ENCODE measurements around the gene ARHGEF37. TPM values are rescaled to one million over a fixed set of nuclear protein-coding genes. Genes with fewer than 3 reads are reported as not detected.

ARHGEF37 gene
- total and polyA plus RNA-seq, 2 donors from 2014 or later: 6.9 to 21.8 TPM

DNA sequence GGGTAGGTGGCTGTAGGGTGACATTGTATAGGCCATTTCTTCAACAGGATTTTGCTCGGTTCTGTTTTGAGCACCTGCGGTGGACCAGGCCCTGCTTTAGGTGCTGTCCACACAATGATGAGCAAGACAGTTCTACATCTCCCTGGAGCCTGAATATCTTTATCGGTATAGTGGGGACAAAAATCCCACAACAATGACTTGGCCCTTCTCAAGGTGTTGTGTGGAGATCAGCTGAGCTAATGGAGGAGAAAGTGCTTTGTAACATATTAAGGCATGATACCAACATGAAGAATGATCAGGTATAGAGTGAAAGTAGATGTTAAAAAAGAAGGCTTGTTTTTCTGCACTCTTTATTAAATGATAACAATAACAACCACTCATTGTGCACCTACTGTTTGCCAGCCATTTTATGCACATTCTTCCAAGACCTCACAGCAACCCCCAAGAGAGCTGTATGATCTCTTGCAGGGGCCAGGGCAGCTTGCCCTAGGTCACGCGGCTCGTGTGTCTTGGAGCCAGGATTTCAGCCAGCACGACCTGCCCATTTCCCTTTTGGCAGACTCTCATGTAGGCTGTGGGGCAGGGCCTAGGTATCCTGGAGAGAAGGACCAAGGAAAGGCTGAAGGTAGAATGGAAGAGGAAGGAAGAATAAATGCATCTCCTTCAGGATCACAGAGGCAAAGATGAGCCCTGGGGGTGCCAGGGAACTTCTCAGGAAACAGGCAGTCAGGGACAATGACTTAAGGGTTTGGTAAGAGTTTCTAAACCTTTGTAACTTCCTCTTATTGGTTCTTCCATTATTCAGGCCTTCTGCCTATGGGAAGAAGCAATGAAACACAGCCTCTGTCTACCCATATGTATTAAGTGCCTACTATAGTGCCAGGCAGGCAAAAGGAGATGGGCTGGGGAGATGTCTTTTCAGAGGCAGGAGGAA, 98.8 kb downstream of the ARHGEF37 start:
- no peak for TF ChIP-seq CTCF (IDR thresholded peaks at IDR 0.05; ENCODE audit: borderline replicate concordance, extremely low read depth, insufficient read depth)
- DNase-seq: no peak
- Histone ChIP-seq H3K4me1 (ENCODE audit: control insufficient read depth in 2 of 3, insufficient read depth in 2 of 3, low read depth in 1 of 3, low read length in 3 of 3) (peaks cover 0 to 5% (median 3%) of the 10 kb centered on the region in 3 donors), H3K36me3 (ENCODE audit: control insufficient read depth in 2 of 3, insufficient read depth in 3 of 3, low read length in 3 of 3) (no peaks in the 10 kb centered on the region), H3K9ac (ENCODE audit: low read length in 3 of 3) (no peak overlapping the region), H3K27ac (ENCODE audit: low read depth in 2 of 2, low read length in 2 of 2) (no peak overlapping the region), H3K27me3 (ENCODE audit: control insufficient read depth, insufficient read depth, low read length) (no peaks in the 10 kb centered on the region), H3K9me3 (ENCODE audit: control insufficient read depth in 2 of 3, insufficient read depth in 1 of 3, low read length in 3 of 3) (no peaks in the 10 kb centered on the region), H3K4me3 (ENCODE audit: low read length in 3 of 3) (no peak overlapping the region)
- FAIRE-seq: no peak
- intact Hi-C loops (cut with DNase I): no loop called here

DNA sequence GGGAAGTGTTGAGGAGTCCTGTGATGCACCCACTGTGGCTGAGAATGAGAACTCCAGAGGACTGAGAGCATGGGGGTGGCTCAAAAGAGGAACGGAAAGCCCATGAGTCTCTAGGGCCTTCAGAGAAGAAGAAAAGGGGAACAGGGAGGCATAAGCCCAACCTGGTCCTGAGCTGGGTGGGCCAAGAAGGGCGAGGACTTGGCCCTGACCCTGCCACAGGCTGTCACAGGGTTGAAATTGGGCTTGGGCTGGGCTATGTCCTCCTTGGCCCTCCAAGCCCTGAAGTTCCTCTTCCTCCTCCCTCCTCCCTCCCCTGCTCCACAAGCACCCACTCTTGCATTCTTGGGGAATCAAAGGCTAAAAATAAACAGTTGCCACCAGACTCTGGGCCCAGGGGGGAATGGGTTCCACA, 99.5 kb downstream of the ARHGEF37 start:
- intact Hi-C loops (cut with DNase I): no loop called here
- no peak for DNase-seq
- peaks cover 0 to 2% (median 0%) of the 10 kb centered on the region in 3 donors for H3K4me1 ChIP-seq (ENCODE audit: control insufficient read depth in 2 of 3, insufficient read depth in 2 of 3, low read depth in 1 of 3, low read length in 3 of 3)
- H3K27ac ChIP-seq (ENCODE audit: low read depth in 2 of 2, low read length in 2 of 2): no peak overlapping the region
- no peak overlapping the region for H3K9ac ChIP-seq (ENCODE audit: low read length in 3 of 3)
- no peaks in the 10 kb centered on the region for H3K27me3 ChIP-seq (ENCODE audit: control insufficient read depth, insufficient read depth, low read length)
- no peaks in the 10 kb centered on the region for H3K36me3 ChIP-seq (ENCODE audit: control insufficient read depth in 2 of 3, insufficient read depth in 3 of 3, low read length in 3 of 3)
- H3K4me3 ChIP-seq (ENCODE audit: low read length in 3 of 3): no peak overlapping the region
- no peaks in the 10 kb centered on the region for H3K9me3 ChIP-seq (ENCODE audit: control insufficient read depth in 2 of 3, insufficient read depth in 1 of 3, low read length in 3 of 3)
- TF ChIP-seq CTCF (IDR thresholded peaks at IDR 0.05; ENCODE audit: borderline replicate concordance, extremely low read depth, insufficient read depth): no peak
- no peak for FAIRE-seq

GRCh38 chr5:149681252-149681651, 100.0 kb downstream of the ARHGEF37 start:
- no peak for TF ChIP-seq CTCF (IDR thresholded peaks at IDR 0.05; ENCODE audit: borderline replicate concordance, extremely low read depth, insufficient read depth)
- no peak overlapping the region for H3K27ac ChIP-seq (ENCODE audit: low read depth in 2 of 2, low read length in 2 of 2)
- H3K9ac ChIP-seq (ENCODE audit: low read length in 3 of 3): no peak overlapping the region
- FAIRE-seq (no peak), DNase-seq (no peak)
- H3K4me1 ChIP-seq (ENCODE audit: control insufficient read depth in 2 of 3, insufficient read depth in 2 of 3, low read depth in 1 of 3, low read length in 3 of 3): no peaks in the 10 kb centered on the region
- intact Hi-C loops (cut with DNase I): no loop called here
- H3K27me3 ChIP-seq (ENCODE audit: control insufficient read depth, insufficient read depth, low read length): no peaks in the 10 kb centered on the region
- no peaks in the 10 kb centered on the region for H3K36me3 ChIP-seq (ENCODE audit: control insufficient read depth in 2 of 3, insufficient read depth in 3 of 3, low read length in 3 of 3)
- no peaks in the 10 kb centered on the region for H3K9me3 ChIP-seq (ENCODE audit: control insufficient read depth in 2 of 3, insufficient read depth in 1 of 3, low read length in 3 of 3)
- H3K4me3 ChIP-seq (ENCODE audit: low read length in 3 of 3): no peak overlapping the region
